H1 (cell line): Measurements from ENCODE around the gene DIABLO.

Experiments used
- CEBPB ChIP-seq: IDR thresholded peaks from 2 replicates; pipeline ENCODE4 v1.6.1; 2012; ENCODE audit warnings: low read depth, low read length
- CTCF ChIP-seq, 3 experiments: IDR thresholded peaks; 1 replicate in 2 of 3; 2 replicates in 1 of 3; pipeline versions ENCODE4 v1.5.1 to v1.6.1; 2011; ENCODE audit warnings: low read length in 3 of 3, mild to moderate bottlenecking in 3 of 3, inconsistent platforms in 2 of 3, low read depth in 1 of 3, moderate library complexity in 1 of 3; ENCODE audit not compliant: insufficient read depth in 1 of 3; ENCODE audit errors: control extremely low read depth in 1 of 3
- FOSL1 ChIP-seq: IDR thresholded peaks from 2 replicates; pipeline ENCODE4 v1.6.1; 2011; ENCODE audit warnings: mild to moderate bottlenecking, low read depth, low read length, moderate library complexity; ENCODE audit not compliant: insufficient read depth
- HDAC6 ChIP-seq: IDR thresholded peaks from one replicate; pipeline ENCODE4 v1.7.1; 2012; ENCODE audit warnings: low read depth, mild to moderate bottlenecking, inconsistent platforms, low read length, moderate library complexity
- MAX ChIP-seq: IDR thresholded peaks from 2 replicates; pipeline ENCODE4 v1.6.1; 2012; ENCODE audit warnings: inconsistent platforms
- POLR2A ChIP-seq, 2 experiments: IDR thresholded peaks; 1 replicate in 1 of 2; 2 replicates in 1 of 2; pipeline ENCODE4 v1.6.1; 2011; ENCODE audit warnings: low read depth in 2 of 2, low read length in 2 of 2, mild to moderate bottlenecking in 2 of 2; ENCODE audit errors: control extremely low read depth in 1 of 2
- ZNF274 ChIP-seq: IDR thresholded peaks from 2 replicates; pipeline ENCODE4 v1.7.0; 2012; ENCODE audit warnings: low read length, borderline replicate concordance; ENCODE audit errors: extremely low read depth

DNA sequence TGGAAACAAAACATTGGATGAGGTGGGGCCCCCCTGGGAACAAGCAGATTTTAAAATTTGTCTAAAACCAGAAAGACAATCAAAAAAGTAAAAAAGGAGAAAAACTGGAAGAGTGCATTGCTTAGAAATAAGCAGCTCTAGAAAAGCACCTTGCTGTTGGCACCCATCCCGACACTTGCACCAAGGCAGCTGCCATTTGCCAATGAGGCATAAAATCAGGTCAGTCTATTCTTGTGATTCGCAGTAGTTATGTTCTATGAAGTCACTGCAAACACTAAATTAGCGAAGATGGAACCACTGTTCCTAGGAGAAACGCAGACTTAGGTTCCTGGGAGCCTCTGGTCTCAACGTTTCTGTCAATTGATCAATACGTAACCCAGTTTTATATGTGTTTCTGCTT, 24.2 kb upstream of the DIABLO start:
- TF ChIP-seq CEBPB (no peak), CTCF (IDR thresholded peaks at IDR 0.05; ENCODE audit: control extremely low read depth in 1 of 3, insufficient read depth in 1 of 3, low read depth in 1 of 3, low read length in 3 of 3) (no peak), MAX (no peak), POLR2A (IDR thresholded peaks at IDR 0.05; ENCODE audit: control extremely low read depth in 1 of 2, low read depth in 2 of 2, low read length in 2 of 2) (no peak), ZNF274 (no peak), FOSL1 (no peak), HDAC6 (no peak)
